HG02973 (cell line): Measurements from ENCODE around the gene WNK2.

Source experiments
- ATAC-seq: cut with Tn5 transposase; IDR thresholded peaks from one replicate; pipeline ENCODE4 v1.9.1; 2021; ENCODE audit warnings: moderate library complexity; ENCODE audit not compliant: unreplicated experiment

The WNK2 gene

GRCh38 chr9:93264338-93265125 lies 80.6 kb downstream of the WNK2 start:
- no peak for ATAC-seq

GRCh38 chr9:93265301-93265971 lies 81.5 kb downstream of the WNK2 start:
- no peak for ATAC-seq

- no peak for ATAC-seq
These were observed 82.0 kb downstream of the WNK2 start for GRCh38 chr9:93265972-93266371.

GRCh38 chr9:93266521-93267001 lies 82.6 kb downstream of the WNK2 start:
- no peak for ATAC-seq

- ATAC-seq, result no peak
These were observed 83.2 kb downstream of the WNK2 start for GRCh38 chr9:93267091-93267541.

GRCh38 chr9:93267681-93268505 lies 84.0 kb downstream of the WNK2 start:
- ATAC-seq, result no peak

- no peak for ATAC-seq
These were observed 84.8 kb downstream of the WNK2 start for GRCh38 chr9:93268551-93269314.

- ATAC-seq, result no peak
These were observed 87.0 kb downstream of the WNK2 start for GRCh38 chr9:93270976-93271375.

- no peak for ATAC-seq
These were observed 93.0 kb downstream of the WNK2 start for GRCh38 chr9:93276973-93277372.

- no peak for ATAC-seq
These were observed 94.2 kb downstream of the WNK2 start for GRCh38 chr9:93278144-93278543.

- no peak for ATAC-seq
These were observed 96.8 kb downstream of the WNK2 start for GRCh38 chr9:93280661-93281259.

GRCh38 chr9:93286252-93287188 lies 102.6 kb downstream of the WNK2 start:
- ATAC-seq, result no peak

- no peak for ATAC-seq
These were observed 103.2 kb downstream of the WNK2 start for GRCh38 chr9:93287189-93287552.

- no peak for ATAC-seq
These were observed 103.7 kb downstream of the WNK2 start for GRCh38 chr9:93287593-93287992.

- ATAC-seq, result no peak
These were observed 104.4 kb downstream of the WNK2 start for GRCh38 chr9:93288341-93288740.

GRCh38 chr9:93288891-93289883 lies 105.2 kb downstream of the WNK2 start:
- ATAC-seq, result no peak

GRCh38 chr9:93290495-93291434 lies 106.8 kb downstream of the WNK2 start:
- no peak for ATAC-seq
